Smooth muscle cell of the brain vasculature (primary cell): ENCODE measurements around the gene HOXA9.

Experiments
- DNase-seq: peaks from one replicate; pipeline ENCODE4 v3.0.0-alpha.2; 2012; ENCODE audit warnings: low read depth, low spot score

HOXA9 gene

DNA sequence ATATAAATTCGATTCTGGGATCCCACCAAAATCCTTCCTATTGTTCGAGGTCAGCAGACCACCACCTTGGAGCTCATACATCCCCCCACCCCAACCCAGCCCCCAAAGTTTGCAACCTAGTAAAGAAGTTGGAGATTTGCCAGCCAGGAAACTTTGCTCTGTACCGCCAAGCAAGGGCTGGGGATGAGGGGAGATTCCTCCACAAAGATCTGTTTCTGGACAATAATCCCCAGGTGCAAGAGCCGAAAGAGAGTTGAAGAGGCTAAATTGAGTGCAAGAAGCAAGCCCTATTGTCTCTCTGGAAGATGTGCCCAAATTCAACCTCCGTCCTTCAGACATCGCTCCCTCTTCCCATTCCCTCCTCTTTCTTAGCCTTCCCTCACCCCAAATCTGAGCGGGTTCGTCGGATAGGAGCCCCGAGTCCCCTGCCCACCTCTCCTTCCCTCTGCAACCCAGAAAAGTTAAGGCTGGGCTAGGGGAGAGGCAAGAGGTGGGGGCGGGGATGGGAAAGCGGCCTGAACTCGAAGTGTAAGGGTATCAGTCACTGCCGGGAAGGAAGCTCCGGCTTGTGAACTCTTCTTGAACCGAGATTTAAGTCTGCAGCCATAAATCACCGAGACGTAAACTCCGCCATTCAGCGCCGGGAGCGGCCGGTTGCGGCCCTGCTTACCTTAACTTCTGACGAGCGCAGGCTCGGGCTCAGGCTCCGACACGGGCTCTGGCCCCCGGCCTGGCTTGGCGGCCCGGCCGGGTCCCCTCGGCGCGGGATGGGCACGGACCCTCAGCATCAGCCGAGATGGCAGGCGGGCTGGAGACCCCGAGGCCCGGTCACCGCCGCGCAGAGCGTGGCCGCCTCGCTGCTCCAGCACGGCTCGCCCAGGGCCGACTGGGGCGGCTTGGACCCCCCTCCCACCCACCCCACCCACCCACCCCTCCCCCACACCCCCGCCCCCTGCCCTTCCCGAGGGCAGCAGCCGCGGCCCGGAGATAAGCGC, 52.1 kb downstream of the HOXA9 start:
- DNase-seq, result no peak
